GM21526 (cell line): ENCODE measurements around the gene ENAM.

Source experiments
- ATAC-seq: cut with Tn5 transposase; IDR thresholded peaks from one replicate; pipeline ENCODE4 v1.9.1; 2021; ENCODE audit warnings: moderate library complexity; ENCODE audit not compliant: unreplicated experiment, low FRiP score

ENAM gene

GRCh38 chr4:70628444-70628843, at the start of gene ENAM:
Gene ENAM, plus strand, starts transcription at chr4:70628744. Its CDS starts 757 bp downstream, at chr4:70629501.
- ATAC-seq: no peak

GRCh38 chr4:70581980-70582379, 46.6 kb upstream of the ENAM start:
- no peak for ATAC-seq

- ATAC-seq: no peak
Measured at GRCh38 chr4:70583952-70584834, 44.4 kb upstream of the ENAM start.

GRCh38 chr4:70586841-70587240, 41.7 kb upstream of the ENAM start:
- ATAC-seq: no peak

- peak; percentile 99 for ATAC-seq
Measured at GRCh38 chr4:70589785-70590184, 38.8 kb upstream of the ENAM start.

GRCh38 chr4:70591955-70592582, 36.5 kb upstream of the ENAM start, which contains the start of gene AMBN:
Gene AMBN, plus strand, starts transcription at chr4:70592256. Its CDS starts 103 bp downstream, at chr4:70592359.
- ATAC-seq: no peak

GRCh38 chr4:70594196-70594595, 34.3 kb upstream of the ENAM start:
- no peak for ATAC-seq

- no peak for ATAC-seq
Measured at GRCh38 chr4:70600305-70600704, 28.2 kb upstream of the ENAM start.

GRCh38 chr4:70600977-70601376, 27.6 kb upstream of the ENAM start:
- no peak for ATAC-seq

GRCh38 chr4:70601422-70602039, 27.0 kb upstream of the ENAM start:
- ATAC-seq: peak; percentile 98

GRCh38 chr4:70603856-70604255, 24.7 kb upstream of the ENAM start:
- no peak for ATAC-seq

GRCh38 chr4:70606459-70606858, 22.1 kb upstream of the ENAM start:
- no peak for ATAC-seq

- ATAC-seq: no peak
Measured at GRCh38 chr4:70607334-70607853, 21.1 kb upstream of the ENAM start.

- ATAC-seq: no peak
Measured at GRCh38 chr4:70608324-70608723, 20.2 kb upstream of the ENAM start.

GRCh38 chr4:70613306-70614183, 15.0 kb upstream of the ENAM start:
- no peak for ATAC-seq

- no peak for ATAC-seq
Measured at GRCh38 chr4:70614184-70614555, 14.4 kb upstream of the ENAM start.

GRCh38 chr4:70619288-70619687, 9.3 kb upstream of the ENAM start:
- no peak for ATAC-seq

- no peak for ATAC-seq
Measured at GRCh38 chr4:70619778-70620177, 8.8 kb upstream of the ENAM start.

- no peak for ATAC-seq
Measured at GRCh38 chr4:70623323-70623722, 5.2 kb upstream of the ENAM start.

GRCh38 chr4:70624226-70624793, 4.2 kb upstream of the ENAM start:
- no peak for ATAC-seq
